Breast epithelium (tissue), 3 donors: ENCODE data around the gene SLC17A8.

ENCODE experiments used
- POLR2A ChIP-seq: fragments of 450-650 bp; IDR thresholded peaks from one replicate; pipeline ENCODE4 v1.6.1; 2016; ENCODE audit warnings: antibody characterized with exemption, mild to moderate bottlenecking, moderate library complexity
- POLR2AphosphoS5 ChIP-seq, 3 donors: sonication (generic); formaldehyde crosslinking; IDR thresholded peaks; one replicate each; pipeline ENCODE4 v1.6.1; 2017; ENCODE audit warnings: antibody characterized with exemption in 3 of 3
- TF ChIP-seq, protein P1 (sequence below), 3 donors: fragments of 450-650 bp; IDR thresholded peaks; one replicate each; pipeline ENCODE4 v1.5.1; 2016 to 2017; ENCODE audit warnings: antibody characterized with exemption in 3 of 3, mild to moderate bottlenecking in 3 of 3, moderate library complexity in 3 of 3

DNA sequence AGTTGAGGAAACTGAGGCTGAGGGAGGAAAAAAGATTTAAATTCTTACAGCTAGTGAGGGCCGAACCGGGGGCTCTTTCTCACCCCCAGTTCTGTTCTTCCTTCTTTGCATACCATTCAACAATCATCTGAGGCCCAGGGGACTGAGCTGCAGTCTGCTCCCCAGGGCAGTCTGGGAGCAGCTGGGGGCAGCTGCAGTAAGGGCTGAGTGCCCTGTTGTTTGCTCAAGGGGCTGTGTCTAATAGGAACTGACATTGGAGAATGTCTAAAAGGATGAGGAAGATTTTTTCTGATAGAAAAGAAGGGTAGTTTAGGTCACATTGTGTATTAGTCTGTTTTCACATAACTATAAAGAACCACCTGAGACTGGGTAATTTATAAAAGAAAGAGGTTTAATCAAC, 42.2 kb downstream of the SLC17A8 start:
- TF ChIP-seq, protein P1, sequence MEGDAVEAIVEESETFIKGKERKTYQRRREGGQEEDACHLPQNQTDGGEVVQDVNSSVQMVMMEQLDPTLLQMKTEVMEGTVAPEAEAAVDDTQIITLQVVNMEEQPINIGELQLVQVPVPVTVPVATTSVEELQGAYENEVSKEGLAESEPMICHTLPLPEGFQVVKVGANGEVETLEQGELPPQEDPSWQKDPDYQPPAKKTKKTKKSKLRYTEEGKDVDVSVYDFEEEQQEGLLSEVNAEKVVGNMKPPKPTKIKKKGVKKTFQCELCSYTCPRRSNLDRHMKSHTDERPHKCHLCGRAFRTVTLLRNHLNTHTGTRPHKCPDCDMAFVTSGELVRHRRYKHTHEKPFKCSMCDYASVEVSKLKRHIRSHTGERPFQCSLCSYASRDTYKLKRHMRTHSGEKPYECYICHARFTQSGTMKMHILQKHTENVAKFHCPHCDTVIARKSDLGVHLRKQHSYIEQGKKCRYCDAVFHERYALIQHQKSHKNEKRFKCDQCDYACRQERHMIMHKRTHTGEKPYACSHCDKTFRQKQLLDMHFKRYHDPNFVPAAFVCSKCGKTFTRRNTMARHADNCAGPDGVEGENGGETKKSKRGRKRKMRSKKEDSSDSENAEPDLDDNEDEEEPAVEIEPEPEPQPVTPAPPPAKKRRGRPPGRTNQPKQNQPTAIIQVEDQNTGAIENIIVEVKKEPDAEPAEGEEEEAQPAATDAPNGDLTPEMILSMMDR (IDR thresholded peaks at IDR 0.05): no peak
- TF ChIP-seq POLR2AphosphoS5 (IDR thresholded peaks at IDR 0.05): no peak
- TF ChIP-seq POLR2A: no peak
